ENCODE results near the gene PJVK.
"Not testable (repeated sequence)": the region's sequence is repeated elsewhere in the genome, so short reads cannot be mapped to it uniquely, and the experiment has no call there.

The PJVK gene

DNA sequence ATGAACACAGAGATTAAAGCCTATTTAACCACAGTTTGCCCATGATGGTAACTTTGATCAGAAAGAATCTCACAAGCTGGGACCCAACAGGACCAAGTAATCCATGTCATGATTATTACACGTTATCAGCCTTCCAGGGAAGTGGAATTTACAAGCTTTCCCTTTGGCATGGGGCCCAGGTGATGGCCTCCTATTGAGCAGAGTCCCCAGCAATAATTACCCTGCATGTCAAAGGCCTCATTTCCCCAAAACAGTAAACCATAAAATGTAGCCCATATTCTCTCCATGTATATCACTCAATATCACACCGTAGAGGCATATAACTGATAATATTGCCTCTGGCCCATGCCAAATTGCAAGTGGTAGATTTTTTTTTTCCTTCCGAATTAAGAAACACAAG lies 39.1 kb upstream of the PJVK start:
- Mint-ChIP-seq H3K27me3 (ENCODE audit: low read depth, poor library complexity) (no peaks in the 10 kb centered on the region), H3K4me1 (peaks cover 35% of the 10 kb centered on the region), H3K4me3 (peak overlapping the region; percentile 28), H3K9me3 (no peaks in the 10 kb centered on the region), H3K36me3 (ENCODE audit: low read depth) (peaks cover 5% of the 10 kb centered on the region), H3K27ac (no peak overlapping the region)
- TF ChIP-seq CTCF (IDR thresholded peaks at IDR 0.05), result no peak
- no peak for DNase-seq

DNA sequence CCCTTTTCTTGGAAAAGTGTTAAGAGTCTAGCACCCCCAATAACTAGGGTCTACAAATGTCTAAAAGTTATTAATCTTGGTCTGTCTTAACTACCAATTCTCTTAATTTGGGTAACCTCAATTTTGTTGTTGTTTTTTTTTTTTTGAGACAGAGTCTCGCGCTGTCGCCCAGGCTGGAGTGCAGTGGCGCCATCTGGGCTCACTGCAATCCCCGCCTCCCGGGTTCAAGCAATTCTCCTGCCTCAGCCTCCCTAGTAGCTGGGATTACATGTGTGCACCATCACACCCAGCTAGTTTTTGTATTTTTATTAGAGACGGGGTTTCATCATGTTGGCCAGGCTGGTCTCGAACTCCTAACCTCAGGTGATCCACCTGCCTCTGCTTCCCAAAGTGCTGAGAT lies 38.7 kb upstream of the PJVK start:
- Mint-ChIP-seq H3K4me3 (peak overlapping the region; percentile 94), H3K4me1 (peaks cover 35% of the 10 kb centered on the region)
- DNase-seq; H3K27ac Mint-ChIP-seq; H3K36me3 Mint-ChIP-seq (ENCODE audit: low read depth); H3K27me3 Mint-ChIP-seq (ENCODE audit: low read depth, poor library complexity); H3K9me3 Mint-ChIP-seq: not testable (repeated sequence)

- Mint-ChIP-seq H3K9me3 (no peaks in the 10 kb centered on the region), H3K4me3 (peak overlapping the region; percentile 94), H3K27ac (peak overlapping the region; percentile 99), H3K27me3 (ENCODE audit: low read depth, poor library complexity) (no peaks in the 10 kb centered on the region), H3K4me1 (peaks cover 35% of the 10 kb centered on the region), H3K36me3 (ENCODE audit: low read depth) (peaks cover 5% of the 10 kb centered on the region)
- no peak for TF ChIP-seq CTCF (IDR thresholded peaks at IDR 0.05)
- peak; percentile 77 for DNase-seq
These were observed 37.5 kb upstream of the PJVK start for GRCh38 chr2:178413472-178414265.

GRCh38 chr2:178414266-178415247 lies 36.6 kb upstream of the PJVK start:
- TF ChIP-seq CTCF (IDR thresholded peaks at IDR 0.05), result peak; percentile 91
- peak overlapping the region; percentile 99 for H3K27ac Mint-ChIP-seq
- no peaks in the 10 kb centered on the region for H3K27me3 Mint-ChIP-seq (ENCODE audit: low read depth, poor library complexity)
- peaks cover 40% of the 10 kb centered on the region for H3K4me1 Mint-ChIP-seq
- peak overlapping the region; percentile 94 for H3K4me3 Mint-ChIP-seq
- peak; percentile 88 for DNase-seq
- H3K9me3 Mint-ChIP-seq, result no peaks in the 10 kb centered on the region
- H3K36me3 Mint-ChIP-seq (ENCODE audit: low read depth), result peaks cover 10% of the 10 kb centered on the region

GRCh38 chr2:178415979-178416378 lies 35.2 kb upstream of the PJVK start:
- no peaks in the 10 kb centered on the region for H3K27me3 Mint-ChIP-seq (ENCODE audit: low read depth, poor library complexity)
- no peak overlapping the region for H3K27ac Mint-ChIP-seq
- no peak for DNase-seq
- no peaks in the 10 kb centered on the region for H3K9me3 Mint-ChIP-seq
- H3K4me1 Mint-ChIP-seq, result peaks cover 54% of the 10 kb centered on the region
- peaks cover 23% of the 10 kb centered on the region for H3K36me3 Mint-ChIP-seq (ENCODE audit: low read depth)
- TF ChIP-seq CTCF (IDR thresholded peaks at IDR 0.05), result no peak
- no peak overlapping the region for H3K4me3 Mint-ChIP-seq

- H3K27me3 Mint-ChIP-seq (ENCODE audit: low read depth, poor library complexity), result no peaks in the 10 kb centered on the region
- H3K4me1 Mint-ChIP-seq, result peaks cover 56% of the 10 kb centered on the region
- peaks cover 41% of the 10 kb centered on the region for H3K36me3 Mint-ChIP-seq (ENCODE audit: low read depth)
- no peak for DNase-seq
- TF ChIP-seq CTCF (IDR thresholded peaks at IDR 0.05), result no peak
- no peak overlapping the region for H3K27ac Mint-ChIP-seq
- no peak overlapping the region for H3K4me3 Mint-ChIP-seq
- H3K9me3 Mint-ChIP-seq, result no peaks in the 10 kb centered on the region
These were observed 33.3 kb upstream of the PJVK start for GRCh38 chr2:178417916-178418315.

Data from nephron progenitor cell (in vitro differentiated cells).